Osteocyte (in vitro differentiated cells): ENCODE results near the gene KRTAP4-4. TPM values are rescaled to one million over a fixed set of nuclear protein-coding genes. Genes with fewer than 3 reads are reported as not detected.
"Not testable (repeated sequence)": the region's sequence is repeated elsewhere in the genome, so short reads cannot be mapped to it uniquely, and the experiment has no call there.

Source experiments
- DNase-seq: peaks from one replicate; pipeline ENCODE4 v3.0.0; 2021; ENCODE audit warnings: mixed read lengths; ENCODE audit not compliant: unreplicated experiment; ENCODE audit errors: extremely low spot score
- H3K27ac Mint-ChIP-seq: one replicate; pipeline ENCODE4 v1.8.0; 2021; ENCODE audit warnings: mild to moderate bottlenecking, mixed read lengths; ENCODE audit not compliant: unreplicated experiment
- H3K27me3 Mint-ChIP-seq: one replicate; pipeline ENCODE4 v1.8.0; 2021; ENCODE audit warnings: mixed read lengths; ENCODE audit not compliant: unreplicated experiment
- H3K36me3 Mint-ChIP-seq: one replicate; pipeline ENCODE4 v1.8.0; 2021; ENCODE audit warnings: mixed read lengths; ENCODE audit not compliant: unreplicated experiment
- H3K4me1 Mint-ChIP-seq: one replicate; pipeline ENCODE4 v1.8.0; 2021; ENCODE audit warnings: mixed read lengths; ENCODE audit not compliant: unreplicated experiment
- H3K4me3 Mint-ChIP-seq: one replicate; pipeline ENCODE4 v1.8.0; 2021; ENCODE audit warnings: mild to moderate bottlenecking, moderate library complexity, mixed read lengths; ENCODE audit not compliant: unreplicated experiment
- H3K9me3 Mint-ChIP-seq: one replicate; pipeline ENCODE4 v1.8.0; 2021; ENCODE audit warnings: mixed read lengths; ENCODE audit not compliant: unreplicated experiment
- CTCF ChIP-seq: fragments of 200-600 bp; sonication (generic); IDR thresholded peaks from 2 replicates; pipeline ENCODE4 v1.5.0; 2021; ENCODE audit warnings: antibody characterized with exemption, mild to moderate bottlenecking, moderate library complexity
- total RNA-seq: library from RNA; stranded (reverse); gene quantifications from 2 replicates; pipeline ENCODE4 v1.2.1, GENCODE V29; 2021

Gene KRTAP4-4
- total RNA-seq, 1 donor from 2014 or later, result not detected

- Mint-ChIP-seq H3K9me3 (peaks cover 12% of the 10 kb centered on the region), H3K4me1 (no peaks in the 10 kb centered on the region), H3K36me3 (peaks cover 7% of the 10 kb centered on the region), H3K4me3 (no peak overlapping the region), H3K27ac (no peak overlapping the region), H3K27me3 (no peaks in the 10 kb centered on the region)
- no peak for TF ChIP-seq CTCF
- no peak for DNase-seq
Observed at GRCh38 chr17:41147531-41148204, 12.9 kb downstream of the KRTAP4-4 start.

GRCh38 chr17:41145261-41145660 is 15.3 kb downstream of the KRTAP4-4 start:
- Mint-ChIP-seq H3K36me3 (peaks cover 10% of the 10 kb centered on the region), H3K27ac (no peak overlapping the region), H3K27me3 (no peaks in the 10 kb centered on the region), H3K4me1 (peaks cover 6% of the 10 kb centered on the region), H3K9me3 (peaks cover 25% of the 10 kb centered on the region), H3K4me3 (no peak overlapping the region)
- no peak for TF ChIP-seq CTCF
- DNase-seq, result no peak

- Mint-ChIP-seq H3K36me3 (peaks cover 10% of the 10 kb centered on the region), H3K4me1 (peaks cover 6% of the 10 kb centered on the region), H3K27me3 (no peaks in the 10 kb centered on the region), H3K9me3 (peaks cover 25% of the 10 kb centered on the region), H3K27ac (no peak overlapping the region), H3K4me3 (no peak overlapping the region)
- TF ChIP-seq CTCF, result no peak
- DNase-seq, result no peak
Observed at GRCh38 chr17:41144846-41145245, 15.7 kb downstream of the KRTAP4-4 start.

GRCh38 chr17:41141361-41141760 is 19.2 kb downstream of the KRTAP4-4 start:
- no peak for TF ChIP-seq CTCF
- H3K9me3 Mint-ChIP-seq, result peaks cover 40% of the 10 kb centered on the region
- no peak overlapping the region for H3K4me3 Mint-ChIP-seq
- H3K4me1 Mint-ChIP-seq, result peaks cover 6% of the 10 kb centered on the region
- H3K27ac Mint-ChIP-seq, result no peak overlapping the region
- no peak for DNase-seq
- peaks cover 17% of the 10 kb centered on the region for H3K36me3 Mint-ChIP-seq
- H3K27me3 Mint-ChIP-seq, result no peaks in the 10 kb centered on the region

- H3K36me3 Mint-ChIP-seq, result peaks cover 17% of the 10 kb centered on the region
- peaks cover 40% of the 10 kb centered on the region for H3K9me3 Mint-ChIP-seq
- no peaks in the 10 kb centered on the region for H3K27me3 Mint-ChIP-seq
- H3K4me3 Mint-ChIP-seq, result no peak within 1 kb of the TSS
- TF ChIP-seq CTCF, result no peak
- peak within 1 kb of the TSS; percentile 32 for H3K27ac Mint-ChIP-seq
- DNase-seq, result no peak
- peaks cover 6% of the 10 kb centered on the region for H3K4me1 Mint-ChIP-seq
Observed at GRCh38 chr17:41140360-41141131, 20.0 kb downstream of the KRTAP4-4 start, which contains the start of gene KRTAP4-6. Gene KRTAP4-6 (minus strand): TSS chr17:41140544. CDS start chr17:41140487, 57 bp downstream.

- peaks cover 40% of the 10 kb centered on the region for H3K9me3 Mint-ChIP-seq
- H3K27me3 Mint-ChIP-seq, H3K27ac Mint-ChIP-seq, H3K4me1 Mint-ChIP-seq, DNase-seq, H3K4me3 Mint-ChIP-seq: not testable (repeated sequence)
- H3K36me3 Mint-ChIP-seq, result peaks cover 17% of the 10 kb centered on the region
Observed at GRCh38 chr17:41139865-41140264, 20.7 kb downstream of the KRTAP4-4 start.
